ENCODE data around the gene PLTP.
"Not testable (repeated sequence)": the region's sequence is repeated elsewhere in the genome, so short reads cannot be mapped to it uniquely, and the experiment has no call there.

Gene PLTP

DNA sequence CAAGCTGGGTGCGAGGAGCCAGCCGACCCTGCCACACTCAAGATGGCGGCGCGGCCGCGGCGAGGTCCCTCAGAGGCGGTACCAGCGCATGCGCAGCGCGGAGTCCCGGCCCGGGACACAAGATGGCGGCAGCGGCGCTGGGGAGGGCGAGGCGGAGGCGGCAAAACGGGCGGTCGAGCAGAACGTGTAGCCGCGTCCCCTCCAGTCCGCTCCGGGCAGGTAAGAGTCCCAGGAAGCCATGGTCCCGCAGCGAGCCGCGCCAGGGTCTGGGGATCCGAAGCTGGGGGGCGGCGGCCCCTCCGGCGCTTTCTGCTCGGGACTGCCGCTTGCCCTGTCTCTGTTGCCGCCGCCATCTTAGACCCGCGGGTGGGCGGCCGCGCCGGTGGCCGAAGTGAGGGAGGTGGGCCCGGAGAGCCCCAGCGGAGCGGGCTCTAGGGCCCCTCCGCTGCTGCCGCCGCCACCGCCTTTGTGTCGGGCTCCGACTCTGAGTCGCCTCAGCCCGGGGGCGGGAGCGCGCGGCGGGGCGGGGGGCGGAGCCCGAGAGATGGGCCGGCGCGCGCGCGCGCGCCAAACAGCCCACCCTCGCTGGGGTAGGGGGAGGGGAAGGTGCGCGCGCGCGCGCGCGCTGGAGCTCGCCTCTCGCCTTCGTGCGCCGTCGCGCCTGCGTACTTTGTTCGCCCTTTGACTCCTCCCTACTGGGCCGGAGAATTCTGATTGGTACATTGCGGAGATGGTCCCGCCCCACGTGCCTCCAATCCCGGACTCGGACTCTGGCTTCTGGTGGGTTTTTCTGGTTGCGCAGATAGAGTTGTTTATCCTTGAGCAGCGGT is 22.8 kb upstream of the PLTP start, which contains the start of gene PCIF1:
Gene PCIF1 (plus strand): TSS at position 98 of the 830 bp plus-strand sequence. CDS start 4,317 bp downstream, outside the sequence.
- H3K4me1 ChIP-seq (ENCODE audit: control insufficient read depth in 1 of 2, insufficient read depth in 2 of 2, low read length in 2 of 2), result peaks cover 2 to 4% of the 10 kb centered on the region in 2 experiments
- peaks cover 24 to 26% of the 10 kb centered on the region in 2 experiments for H3K36me3 ChIP-seq (ENCODE audit: control insufficient read depth in 1 of 2, insufficient read depth in 2 of 2, low read length in 2 of 2)
- peak within 1 kb of the TSS; percentile 96 for H4K12ac ChIP-seq (ENCODE audit: low read depth, low read length)
- peak within 1 kb of the TSS; percentile 98 for H3K18ac ChIP-seq (ENCODE audit: low read length)
- DNase-seq, result peak; percentile 96 to 99
- H3K9ac ChIP-seq (ENCODE audit: low read length), result peak within 1 kb of the TSS; percentile 100
- no peaks in the 10 kb centered on the region for H3K27me3 ChIP-seq (ENCODE audit: insufficient read depth, low read length)
- peak within 1 kb of the TSS; percentile 91 for H2BK5ac ChIP-seq (ENCODE audit: low read depth, low read length, poor library complexity)
- H4K8ac ChIP-seq (ENCODE audit: low read depth, low read length), result peak within 1 kb of the TSS; percentile 93
- peaks cover 10% of the 10 kb centered on the region for H3K79me2 ChIP-seq (ENCODE audit: control insufficient read depth, insufficient read depth, low read length, poor library complexity)
- H3K4me3 ChIP-seq (ENCODE audit: low read depth, low read length), result peak within 1 kb of the TSS; percentile 89
- H3K9me3 ChIP-seq (ENCODE audit: insufficient read depth, low read depth, low read length), result peaks cover 2% of the 10 kb centered on the region
- H4K91ac ChIP-seq (ENCODE audit: low read depth, low read length), result peak within 1 kb of the TSS; percentile 97
- peak within 1 kb of the TSS; percentile 74 for H2AFZ ChIP-seq (ENCODE audit: insufficient read depth, low read length, poor library complexity)
- no CpG with 5 or more reads among the region's 102 CpGs for WGBS (ENCODE audit: extremely low coverage, insufficient coverage, insufficient read length)
- peak within 1 kb of the TSS; percentile 100 for H3K27ac ChIP-seq (ENCODE audit: low read depth, low read length)
- peak within 1 kb of the TSS; percentile 97 for H2AK5ac ChIP-seq (ENCODE audit: low read length)
- no peak within 1 kb of the TSS for H2BK12ac ChIP-seq (ENCODE audit: low read length)
- peaks cover 12% of the 10 kb centered on the region for H3K79me1 ChIP-seq (ENCODE audit: low read length)
- peak within 1 kb of the TSS; percentile 99 for H3K14ac ChIP-seq (ENCODE audit: low read length)
- H3K23ac ChIP-seq (ENCODE audit: low read length), result no peak within 1 kb of the TSS
- peak within 1 kb of the TSS; percentile 90 for H3K4ac ChIP-seq (ENCODE audit: low read depth, low read length)
- H2BK120ac ChIP-seq (ENCODE audit: insufficient read depth, low read length, poor library complexity), result peak within 1 kb of the TSS; percentile 90
- peak within 1 kb of the TSS; percentile 94 for H3K4me2 ChIP-seq (ENCODE audit: low read length)

DNA sequence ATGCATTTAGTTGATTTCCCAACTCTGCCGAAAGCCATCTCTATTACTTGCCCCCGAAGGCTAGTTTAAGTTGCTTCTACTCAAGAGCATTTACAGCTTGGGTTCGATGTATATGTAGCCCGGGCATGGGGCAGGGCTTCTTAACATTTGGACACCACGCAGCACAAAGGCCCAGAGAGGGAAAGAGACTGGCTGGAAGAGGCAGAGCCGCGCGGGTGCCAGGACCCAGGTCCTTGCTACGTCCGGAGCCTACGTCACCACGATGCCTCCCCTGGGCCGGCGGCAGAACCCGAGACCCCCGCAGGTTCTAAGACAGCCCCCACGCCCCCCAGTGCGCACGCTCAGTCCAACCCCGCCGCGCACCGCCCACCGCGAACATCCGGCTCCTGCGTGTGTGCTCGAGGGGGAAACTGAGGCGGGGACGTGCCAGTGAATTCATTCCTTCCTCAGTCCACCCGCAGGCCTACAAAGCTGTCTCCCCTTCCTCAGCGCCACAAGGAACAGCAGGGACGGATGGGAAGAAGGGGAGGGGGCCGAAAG is 22.2 kb upstream of the PLTP start:
- peak in 1 of 2 donors; percentile 47 for DNase-seq
- Histone ChIP-seq H3K14ac (ENCODE audit: low read length) (peak overlapping the region; percentile 99), H3K4me2 (ENCODE audit: low read length) (peak overlapping the region; percentile 94), H3K27ac (ENCODE audit: low read depth, low read length) (peak overlapping the region; percentile 100), H2AK5ac (ENCODE audit: low read length) (peak overlapping the region; percentile 55), H2AFZ (ENCODE audit: insufficient read depth, low read length, poor library complexity) (peak overlapping the region; percentile 74), H3K4ac (ENCODE audit: low read depth, low read length) (peak overlapping the region; percentile 90), H3K23ac (ENCODE audit: low read length) (no peak overlapping the region), H2BK12ac (ENCODE audit: low read length) (no peak overlapping the region), H3K18ac (ENCODE audit: low read length) (peak overlapping the region; percentile 93), H3K36me3 (ENCODE audit: control insufficient read depth in 1 of 2, insufficient read depth in 2 of 2, low read length in 2 of 2) (peaks cover 17 to 20% of the 10 kb centered on the region in 2 experiments), H3K79me2 (ENCODE audit: control insufficient read depth, insufficient read depth, low read length, poor library complexity) (peaks cover 10% of the 10 kb centered on the region), H2BK120ac (ENCODE audit: insufficient read depth, low read length, poor library complexity) (peak overlapping the region; percentile 71), H3K79me1 (ENCODE audit: low read length) (peaks cover 12% of the 10 kb centered on the region), H4K12ac (ENCODE audit: low read depth, low read length) (peak overlapping the region; percentile 96), H3K9me3 (ENCODE audit: insufficient read depth, low read depth, low read length) (peaks cover under 1% of the 10 kb centered on the region), H2BK5ac (ENCODE audit: low read depth, low read length, poor library complexity) (peak overlapping the region; percentile 91), H3K4me1 (ENCODE audit: control insufficient read depth in 1 of 2, insufficient read depth in 2 of 2, low read length in 2 of 2) (peaks cover 2 to 4% of the 10 kb centered on the region in 2 experiments), H3K4me3 (ENCODE audit: low read depth, low read length) (peak overlapping the region; percentile 89), H3K27me3 (ENCODE audit: insufficient read depth, low read length) (no peaks in the 10 kb centered on the region), H4K8ac (ENCODE audit: low read depth, low read length) (peak overlapping the region; percentile 93), H4K91ac (ENCODE audit: low read depth, low read length) (peak overlapping the region; percentile 97), H3K9ac (ENCODE audit: low read length) (peak overlapping the region; percentile 94)
- no CpG with 5 or more reads among the region's 34 CpGs for WGBS (ENCODE audit: extremely low coverage, insufficient coverage, insufficient read length)

DNA sequence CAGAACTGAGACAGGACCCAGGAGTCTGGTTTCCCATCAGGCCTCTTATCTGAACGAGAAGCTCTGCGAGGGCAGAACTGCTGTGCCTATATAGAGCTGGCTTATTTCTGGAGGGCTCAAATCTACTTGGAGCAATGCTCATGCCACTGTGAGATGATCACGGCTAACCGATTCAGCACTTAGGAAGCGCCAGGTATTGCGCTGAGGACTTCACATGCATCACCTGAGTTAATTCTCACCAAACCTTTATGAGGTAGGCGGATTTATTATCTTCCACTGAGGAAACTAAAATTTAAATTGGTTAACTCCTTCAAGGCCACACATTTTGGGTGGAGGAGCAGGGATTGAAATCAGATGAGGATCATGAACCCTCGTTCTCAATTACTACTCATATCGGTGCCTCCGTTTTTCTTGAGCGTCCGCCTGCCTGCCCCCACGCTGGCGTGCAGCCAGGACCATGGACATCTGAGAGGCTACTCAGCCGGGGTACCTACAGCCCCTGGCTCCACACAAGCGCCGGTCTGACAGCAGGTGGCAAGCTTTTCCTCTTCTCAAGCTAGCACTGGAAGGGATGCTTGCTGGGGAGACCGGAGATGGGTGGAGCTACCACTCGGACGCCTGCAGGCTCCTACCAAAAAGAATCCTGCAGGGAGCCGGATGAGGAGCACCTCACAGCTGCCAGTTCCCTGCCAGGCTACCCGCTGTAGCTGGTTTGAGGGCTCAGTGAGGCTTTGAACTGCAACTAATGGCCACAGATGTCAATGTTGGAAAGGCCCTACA is 21.5 kb upstream of the PLTP start:
- peak overlapping the region; percentile 96 for H4K12ac ChIP-seq (ENCODE audit: low read depth, low read length)
- peak overlapping the region; percentile 91 for H2BK5ac ChIP-seq (ENCODE audit: low read depth, low read length, poor library complexity)
- no peaks in the 10 kb centered on the region for H3K27me3 ChIP-seq (ENCODE audit: insufficient read depth, low read length)
- peak overlapping the region; percentile 99 for H3K14ac ChIP-seq (ENCODE audit: low read length)
- H3K9me3 ChIP-seq (ENCODE audit: insufficient read depth, low read depth, low read length), result no peaks in the 10 kb centered on the region
- H4K91ac ChIP-seq (ENCODE audit: low read depth, low read length), result peak overlapping the region; percentile 97
- peak; percentile 32 to 46 for DNase-seq
- H3K79me2 ChIP-seq (ENCODE audit: control insufficient read depth, insufficient read depth, low read length, poor library complexity), result peaks cover 10% of the 10 kb centered on the region
- H3K4me3 ChIP-seq (ENCODE audit: low read depth, low read length), result peak overlapping the region; percentile 89
- peak overlapping the region; percentile 74 for H2AFZ ChIP-seq (ENCODE audit: insufficient read depth, low read length, poor library complexity)
- no CpG with 5 or more reads among the region's 22 CpGs for WGBS (ENCODE audit: extremely low coverage, insufficient coverage, insufficient read length)
- peaks cover 10 to 13% of the 10 kb centered on the region in 2 experiments for H3K36me3 ChIP-seq (ENCODE audit: control insufficient read depth in 1 of 2, insufficient read depth in 2 of 2, low read length in 2 of 2)
- no peak overlapping the region for H2AK5ac ChIP-seq (ENCODE audit: low read length)
- peak overlapping the region; percentile 94 for H3K9ac ChIP-seq (ENCODE audit: low read length)
- peak overlapping the region; percentile 100 for H3K27ac ChIP-seq (ENCODE audit: low read depth, low read length)
- H3K4ac ChIP-seq (ENCODE audit: low read depth, low read length), result peak overlapping the region; percentile 90
- no peak overlapping the region for H2BK120ac ChIP-seq (ENCODE audit: insufficient read depth, low read length, poor library complexity)
- H3K79me1 ChIP-seq (ENCODE audit: low read length), result peaks cover 12% of the 10 kb centered on the region
- peak overlapping the region; percentile 93 for H4K8ac ChIP-seq (ENCODE audit: low read depth, low read length)
- H3K4me2 ChIP-seq (ENCODE audit: low read length), result peak overlapping the region; percentile 94
- peak overlapping the region; percentile 93 for H3K18ac ChIP-seq (ENCODE audit: low read length)
- no peak overlapping the region for H3K23ac ChIP-seq (ENCODE audit: low read length)
- no peak overlapping the region for H2BK12ac ChIP-seq (ENCODE audit: low read length)
- H3K4me1 ChIP-seq (ENCODE audit: control insufficient read depth in 1 of 2, insufficient read depth in 2 of 2, low read length in 2 of 2), result peaks cover 2 to 4% of the 10 kb centered on the region in 2 experiments

DNA sequence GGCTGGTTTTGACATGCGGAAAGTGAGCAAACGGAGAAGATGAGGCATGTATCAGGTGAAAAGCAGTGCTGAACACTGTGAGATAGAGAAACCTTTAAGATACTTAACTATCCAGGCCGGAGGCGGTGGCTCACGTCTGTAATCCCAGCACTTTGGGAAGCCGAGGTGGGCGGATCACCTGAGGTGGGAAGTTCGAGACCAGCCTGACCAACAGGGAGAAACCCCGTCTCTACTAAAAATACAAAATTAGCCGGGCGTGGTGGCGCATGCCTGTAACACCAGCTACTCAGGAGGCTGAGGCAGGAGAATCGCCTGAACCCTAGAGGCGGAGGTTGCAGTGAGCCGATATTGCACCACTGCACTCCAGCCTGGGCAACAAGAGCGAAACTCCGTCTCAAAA is 19.7 kb upstream of the PLTP start:
- not testable (repeated sequence) for H2AFZ ChIP-seq (ENCODE audit: insufficient read depth, low read length, poor library complexity); H3K18ac ChIP-seq (ENCODE audit: low read length)
- WGBS (ENCODE audit: extremely low coverage, insufficient coverage, insufficient read length), result no CpG with 5 or more reads among the region's 17 CpGs

More for the DNA sequence above, 19.7 kb upstream of the PLTP start:
- H4K8ac ChIP-seq (ENCODE audit: low read depth, low read length); H2BK5ac ChIP-seq (ENCODE audit: low read depth, low read length, poor library complexity); H3K14ac ChIP-seq (ENCODE audit: low read length); H2BK12ac ChIP-seq (ENCODE audit: low read length); H3K27ac ChIP-seq (ENCODE audit: low read depth, low read length); H3K27me3 ChIP-seq (ENCODE audit: insufficient read depth, low read length); H3K4ac ChIP-seq (ENCODE audit: low read depth, low read length); H3K79me2 ChIP-seq (ENCODE audit: control insufficient read depth, insufficient read depth, low read length, poor library complexity); H2AK5ac ChIP-seq (ENCODE audit: low read length); H4K12ac ChIP-seq (ENCODE audit: low read depth, low read length); H3K4me3 ChIP-seq (ENCODE audit: low read depth, low read length); H4K91ac ChIP-seq (ENCODE audit: low read depth, low read length); H2BK120ac ChIP-seq (ENCODE audit: insufficient read depth, low read length, poor library complexity); H3K4me1 ChIP-seq (ENCODE audit: control insufficient read depth in 1 of 2, insufficient read depth in 2 of 2, low read length in 2 of 2); H3K36me3 ChIP-seq (ENCODE audit: control insufficient read depth in 1 of 2, insufficient read depth in 2 of 2, low read length in 2 of 2); H3K9me3 ChIP-seq (ENCODE audit: insufficient read depth, low read depth, low read length); H3K9ac ChIP-seq (ENCODE audit: low read length); H3K23ac ChIP-seq (ENCODE audit: low read length); H3K4me2 ChIP-seq (ENCODE audit: low read length); DNase-seq: not testable (repeated sequence)
- peaks cover 12% of the 10 kb centered on the region for H3K79me1 ChIP-seq (ENCODE audit: low read length)

Measured in trophoblast cell (in vitro differentiated cells and primary cell).